Keratinocyte (primary cell): ENCODE data around the gene POLDIP2. TPM values are rescaled to one million over a fixed set of nuclear protein-coding genes. Genes with fewer than 3 reads are reported as not detected.

Experiments
- DNase-seq: peaks from one replicate; pipeline ENCODE4 v3.0.0-alpha.2; 2011; ENCODE audit warnings: low read depth, missing footprints, low spot score
- FAIRE-seq: peaks from 2 replicates; lab custom pipeline; 2011; peaks lifted over from hg19 to GRCh38; lab: Jason Lieb, UNC
- H2AFZ ChIP-seq: 2 replicates; pipeline ENCODE4 v1.6.0; 2012; ENCODE audit warnings: low read length, control low read depth, inconsistent platforms; ENCODE audit not compliant: control insufficient read depth
- H3K27ac ChIP-seq: 2 replicates; pipeline ENCODE4 v1.5.1; 2011; ENCODE audit warnings: low read length; ENCODE audit not compliant: control insufficient read depth, insufficient read depth
- H3K27me3 ChIP-seq: 3 replicates; pipeline ENCODE4 v1.6.0; 2011; ENCODE audit warnings: low read length; ENCODE audit not compliant: control insufficient read depth, insufficient read depth; ENCODE audit errors: extremely low read depth
- H3K36me3 ChIP-seq, 2 experiments: 2 replicates in 1 of 2; 3 replicates in 1 of 2; pipeline ENCODE4 v1.5.1; 2011; ENCODE audit warnings: low read length in 2 of 2, mild to moderate bottlenecking in 1 of 2; ENCODE audit not compliant: control insufficient read depth in 2 of 2, insufficient read depth in 2 of 2; ENCODE audit errors: extremely low read depth in 1 of 2
- H3K4me1 ChIP-seq: 3 replicates; pipeline ENCODE4 v1.5.1; 2011; ENCODE audit warnings: low read length; ENCODE audit not compliant: control insufficient read depth, insufficient read depth; ENCODE audit errors: extremely low read depth
- H3K4me2 ChIP-seq: 3 replicates; pipeline ENCODE4 v1.6.0; 2011; ENCODE audit warnings: low read depth, low read length; ENCODE audit not compliant: control insufficient read depth, insufficient read depth; ENCODE audit errors: extremely low read depth
- H3K4me3 ChIP-seq, 3 experiments: fragments of 200-600 bp in 1 of 3; sonication (generic) in 1 of 3; 2 replicates in 2 of 3; 3 replicates in 1 of 3; pipeline ENCODE4 v1.5.1; 2011 to 2016; ENCODE audit warnings: low read length in 3 of 3, mild to moderate bottlenecking in 3 of 3, control low read depth in 2 of 3, inconsistent platforms in 1 of 3, low read depth in 1 of 3, mixed read lengths in 1 of 3, mixed run types in 1 of 3, moderate library complexity in 1 of 3; ENCODE audit not compliant: control insufficient read depth in 2 of 3, insufficient read depth in 2 of 3; ENCODE audit errors: extremely low read depth in 1 of 3
- H3K79me2 ChIP-seq: 2 replicates; pipeline ENCODE4 v1.6.0; 2012; ENCODE audit warnings: low read length; ENCODE audit not compliant: control insufficient read depth, insufficient read depth
- H3K9ac ChIP-seq: 3 replicates; pipeline ENCODE4 v1.6.0; 2011; ENCODE audit warnings: low read length; ENCODE audit not compliant: control insufficient read depth, insufficient read depth; ENCODE audit errors: extremely low read depth
- H3K9me1 ChIP-seq: 3 replicates; pipeline ENCODE4 v1.6.0; 2011; ENCODE audit warnings: low read length; ENCODE audit not compliant: control insufficient read depth, insufficient read depth; ENCODE audit errors: extremely low read depth
- H3K9me3 ChIP-seq: 2 replicates; pipeline ENCODE4 v1.5.1; 2012; ENCODE audit warnings: low read depth, low read length; ENCODE audit not compliant: control insufficient read depth
- H4K20me1 ChIP-seq: 3 replicates; pipeline ENCODE4 v1.6.0; 2011; ENCODE audit warnings: low read length; ENCODE audit not compliant: control insufficient read depth, insufficient read depth; ENCODE audit errors: extremely low read depth
- CTCF ChIP-seq, 3 experiments: IDR thresholded peaks in 1 of 3; conservative IDR thresholded peaks in 1 of 3; optimal IDR thresholded peaks in 1 of 3; 2 replicates in 2 of 3; 3 replicates in 1 of 3; pipeline versions ENCODE3 to v1.5.1; 2011; ENCODE audit warnings: low read length in 3 of 3, mild to moderate bottlenecking in 3 of 3, moderate library complexity in 2 of 3, control low read depth in 1 of 3, inconsistent platforms in 1 of 3; ENCODE audit not compliant: insufficient read depth in 2 of 3; ENCODE audit errors: extremely low read depth in 1 of 3
- EZH2 ChIP-seq: IDR thresholded peaks from one replicate; pipeline ENCODE4 v1.6.1; 2012; ENCODE audit warnings: inconsistent platforms, mild to moderate bottlenecking, low read length, moderate library complexity
- dilution Hi-C: fragments of 300-500 bp; cut with MboI; formaldehyde crosslinking; loops from one replicate; pipeline ENCODE4 v1.7.0; 2020; ENCODE audit warnings: low sequenced_read_pairs; ENCODE audit not compliant: extremely low pct_ligation_motif_present
- polyA plus RNA-seq, 5 experiments: library from polyadenylated mRNA; depleted of rRNA in 3 of 5; stranded (reverse) in 3 of 5; stranded (forward) in 1 of 5; unstranded in 1 of 5; fragments of >200 nt; gene quantifications; 1 replicate in 1 of 5; 2 replicates in 3 of 5; 3 replicates in 1 of 5; pipeline versions ENCODE4 v1.2.1 to v1.2.3, GENCODE V29; 2011 to 2012; ENCODE audit warnings: missing spikeins in 2 of 5, low read depth in 1 of 5, low replicate concordance in 1 of 5

Gene POLDIP2
- polyA plus RNA-seq, 1 donor (not counting 4 experiments of a cell fraction or from before 2014, with no cell fraction given): 90.2 TPM

- Histone ChIP-seq H3K4me2 (no peak overlapping the region), H3K4me3 (no peak overlapping the region), H3K9me1 (no peaks in the 10 kb centered on the region), H3K4me1 (peaks cover 20% of the 10 kb centered on the region), H3K36me3 (no peaks in the 10 kb centered on the region), H3K27me3 (no peaks in the 10 kb centered on the region), H4K20me1 (no peaks in the 10 kb centered on the region), H3K9ac (no peak overlapping the region), H3K9me3 (no peaks in the 10 kb centered on the region), H3K79me2 (peaks cover 19% of the 10 kb centered on the region), H3K27ac (no peak overlapping the region), H2AFZ (no peak overlapping the region)
- TF ChIP-seq CTCF (optimal IDR thresholded peaks at IDR 0.05 in 1 of 3, IDR thresholded peaks at IDR 0.05 in 1 of 3, conservative IDR thresholded peaks at IDR 0.05 in 1 of 3; ENCODE audit: extremely low read depth in 1 of 3, insufficient read depth in 2 of 3, low read length in 3 of 3): no peak
- no peak for DNase-seq
- FAIRE-seq: no peak
- dilution Hi-C loops: no loop called here
Observed at GRCh38 chr17:28315846-28316705, 41.3 kb downstream of the POLDIP2 start.

GRCh38 chr17:28313841-28314240, 43.5 kb downstream of the POLDIP2 start:
- Histone ChIP-seq H3K27me3 (no peaks in the 10 kb centered on the region), H3K9me3 (no peaks in the 10 kb centered on the region), H4K20me1 (no peaks in the 10 kb centered on the region), H3K4me3 (no peak overlapping the region), H3K36me3 (no peaks in the 10 kb centered on the region), H3K79me2 (no peaks in the 10 kb centered on the region), H3K4me1 (peaks cover 5% of the 10 kb centered on the region), H2AFZ (no peak overlapping the region), H3K27ac (no peak overlapping the region), H3K4me2 (no peak overlapping the region), H3K9ac (no peak overlapping the region), H3K9me1 (no peaks in the 10 kb centered on the region)
- TF ChIP-seq EZH2: no peak
- TF ChIP-seq CTCF (optimal IDR thresholded peaks at IDR 0.05 in 1 of 3, IDR thresholded peaks at IDR 0.05 in 1 of 3, conservative IDR thresholded peaks at IDR 0.05 in 1 of 3; ENCODE audit: extremely low read depth in 1 of 3, insufficient read depth in 2 of 3, low read length in 3 of 3): no peak
- no peak for DNase-seq
- dilution Hi-C loops: no loop called here
- FAIRE-seq: no peak
